IMR-90 (cell line): ENCODE results near the gene ADGRF5. TPM values are rescaled to one million over a fixed set of nuclear protein-coding genes. Genes with fewer than 3 reads are reported as not detected.

ENCODE experiments used
- ATAC-seq: fragments of 200-7000 bp; cut with Tn5 transposase; 2 replicates; pipeline ENCODE4 v1.9.1; 2020; ENCODE audit warnings: low read depth, mild to moderate bottlenecking, moderate library complexity
- BruUV-seq: library from RNA; stranded (reverse); fragments of 400-500 nt; replicated peaks from 2 replicates; lab custom pipeline; 2021; lab: Mats Ljungman, UMichigan
- CTCF ChIA-PET: fragments of 300-600 bp; formaldehyde crosslinking; extraction: SDS; loops from one replicate; lab custom pipeline; 2021; ENCODE audit warnings: antibody characterized with exemption; lab: Yijun Ruan, JAX
- POLR2A ChIA-PET: fragments of 300-600 bp; sonication (Branson Sonifier 250); formaldehyde crosslinking; loops from one replicate; lab custom pipeline; 2022; ENCODE audit warnings: antibody characterized with exemption; ENCODE audit not compliant: unreplicated experiment; lab: Charles Lee
- DNase-seq: peaks from one replicate; pipeline ENCODE4 v3.0.0; 2013
- H2AFZ ChIP-seq: replicated peaks from 2 replicates; pipeline ENCODE3; 2013; ENCODE audit warnings: low read length, mild to moderate bottlenecking; ENCODE audit not compliant: poor library complexity
- H2AK5ac ChIP-seq: 2 replicates; pipeline ENCODE4 v1.6.1; 2013; ENCODE audit warnings: low read depth, low read length, inconsistent platforms
- H2AK9ac ChIP-seq: replicated peaks from 2 replicates; pipeline ENCODE3; 2013; ENCODE audit warnings: mild to moderate bottlenecking, low read depth, low read length, moderate library complexity; ENCODE audit not compliant: poor library complexity
- H2BK120ac ChIP-seq: 2 replicates; pipeline ENCODE4 v1.6.1; 2013; ENCODE audit warnings: low read depth, low read length, inconsistent platforms
- H2BK15ac ChIP-seq: 3 replicates; pipeline ENCODE4 v1.6.1; 2013; ENCODE audit warnings: low read depth, low read length, inconsistent platforms
- H2BK20ac ChIP-seq: 2 replicates; pipeline ENCODE4 v1.6.1; 2013; ENCODE audit warnings: low read depth, mild to moderate bottlenecking, inconsistent platforms, low read length, moderate library complexity
- H2BK5ac ChIP-seq: 2 replicates; pipeline ENCODE4 v1.6.1; 2013; ENCODE audit warnings: mild to moderate bottlenecking, low read depth, low read length, inconsistent platforms; ENCODE audit not compliant: poor library complexity, severe bottlenecking
- H3K14ac ChIP-seq: replicated peaks from 2 replicates; pipeline ENCODE4 v1.6.1; 2013; ENCODE audit warnings: low read depth, low read length, inconsistent platforms
- H3K18ac ChIP-seq: 2 replicates; pipeline ENCODE4 v1.6.1; 2013; ENCODE audit warnings: low read depth, low read length, control low read depth
- H3K23ac ChIP-seq: 2 replicates; pipeline ENCODE4 v1.6.1; 2013; ENCODE audit warnings: low read depth, low read length, inconsistent platforms
- H3K27ac ChIP-seq: 2 replicates; pipeline ENCODE4 v1.5.1; 2013; ENCODE audit warnings: mild to moderate bottlenecking, control low read depth, low read length; ENCODE audit not compliant: insufficient read depth
- H3K27me3 ChIP-seq: 2 replicates; pipeline ENCODE4 v1.6.1; 2013; ENCODE audit warnings: low read length; ENCODE audit not compliant: control insufficient read depth, insufficient read depth
- H3K36me3 ChIP-seq: 2 replicates; pipeline ENCODE4 v1.6.1; 2013; ENCODE audit warnings: low read length, mixed read lengths; ENCODE audit not compliant: control insufficient read depth, insufficient read depth
- H3K4ac ChIP-seq: 2 replicates; pipeline ENCODE4 v1.6.1; 2013; ENCODE audit warnings: low read depth, low read length, inconsistent platforms
- H3K4me1 ChIP-seq: 2 replicates; pipeline ENCODE4 v1.6.1; 2013; ENCODE audit warnings: low read length, mixed read lengths; ENCODE audit not compliant: control insufficient read depth, insufficient read depth
- H3K4me2 ChIP-seq: 2 replicates; pipeline ENCODE4 v1.6.1; 2013; ENCODE audit warnings: low read depth, mild to moderate bottlenecking, control low read depth, low read length, moderate library complexity
- H3K4me3 ChIP-seq: 2 replicates; pipeline ENCODE4 v1.5.1; 2013; ENCODE audit warnings: low read depth, mild to moderate bottlenecking, control low read depth, low read length, moderate library complexity; ENCODE audit not compliant: insufficient read depth
- H3K56ac ChIP-seq: 2 replicates; pipeline ENCODE4 v1.6.1; 2013; ENCODE audit warnings: low read length, inconsistent platforms; ENCODE audit not compliant: insufficient read depth; ENCODE audit errors: extremely low read depth
- H3K79me1 ChIP-seq, 2 experiments: 2 replicates each; pipeline ENCODE4 v1.6.1; 2013; ENCODE audit warnings: low read length in 2 of 2, inconsistent platforms in 1 of 2, low read depth in 1 of 2
- H3K9ac ChIP-seq: 2 replicates; pipeline ENCODE4 v1.6.1; 2013; ENCODE audit warnings: low read depth, low read length, control low read depth
- H3K9me1 ChIP-seq: 2 replicates; pipeline ENCODE4 v1.6.1; 2013; ENCODE audit warnings: low read length, inconsistent platforms; ENCODE audit not compliant: insufficient read depth
- H3K9me3 ChIP-seq: 2 replicates; pipeline ENCODE4 v1.6.1; 2013; ENCODE audit warnings: low read length; ENCODE audit not compliant: control insufficient read depth, insufficient read depth
- H4K20me1 ChIP-seq: 2 replicates; pipeline ENCODE4 v1.6.1; 2013; ENCODE audit warnings: low read length, inconsistent platforms; ENCODE audit not compliant: insufficient read depth
- H4K5ac ChIP-seq: 2 replicates; pipeline ENCODE4 v1.6.1; 2013; ENCODE audit warnings: mild to moderate bottlenecking, low read depth, low read length, control low read depth
- H4K8ac ChIP-seq, 2 experiments: 2 replicates each; pipeline ENCODE4 v1.6.1; 2013; ENCODE audit warnings: low read depth in 2 of 2, low read length in 2 of 2, control low read depth in 1 of 2, inconsistent platforms in 1 of 2
- H4K91ac ChIP-seq: 2 replicates; pipeline ENCODE4 v1.6.1; 2013; ENCODE audit warnings: low read depth, low read length, inconsistent platforms; ENCODE audit not compliant: insufficient read depth
- BHLHE40 ChIP-seq: fragments of 150-350 bp; IDR thresholded peaks from 2 replicates; pipeline ENCODE4 v1.6.1; 2016; ENCODE audit warnings: mild to moderate bottlenecking, low read depth, low read length
- CEBPB ChIP-seq: IDR thresholded peaks from 2 replicates; pipeline ENCODE4 v1.6.1; 2012; ENCODE audit warnings: low read depth, low read length, improper control_type of control experiment
- CHD1 ChIP-seq: IDR thresholded peaks from 2 replicates; pipeline ENCODE4 v1.6.1; 2012; ENCODE audit warnings: low read depth, low read length, improper control_type of control experiment
- FOS ChIP-seq: fragments of 150-350 bp; IDR thresholded peaks from 2 replicates; pipeline ENCODE4 v1.6.1; 2016; ENCODE audit warnings: low read depth, low read length
- MAFK ChIP-seq: IDR thresholded peaks from 2 replicates; pipeline ENCODE4 v1.6.1; 2012; ENCODE audit warnings: low read depth, low read length, improper control_type of control experiment
- MAZ ChIP-seq: IDR thresholded peaks from 2 replicates; pipeline ENCODE4 v1.6.1; 2012; ENCODE audit warnings: low read depth, mild to moderate bottlenecking, low read length, improper control_type of control experiment, moderate library complexity, borderline replicate concordance
- MXI1 ChIP-seq: IDR thresholded peaks from 2 replicates; pipeline ENCODE4 v1.6.1; 2012; ENCODE audit warnings: low read depth, mild to moderate bottlenecking, low read length, moderate library complexity, borderline replicate concordance
- NFE2L2 ChIP-seq: fragments of 150-350 bp; IDR thresholded peaks from 2 replicates; pipeline ENCODE4 v1.6.1; 2016; ENCODE audit warnings: low read depth, mild to moderate bottlenecking, low read length
- POLR2A ChIP-seq: IDR thresholded peaks from 2 replicates; pipeline ENCODE4 v1.6.1; 2012; ENCODE audit warnings: mild to moderate bottlenecking, low read depth, low read length
- RAD21 ChIP-seq: IDR thresholded peaks from 2 replicates; pipeline ENCODE4 v1.6.1; 2012; ENCODE audit warnings: low read length, improper control_type of control experiment
- RCOR1 ChIP-seq: IDR thresholded peaks from 2 replicates; pipeline ENCODE4 v1.6.1; 2012; ENCODE audit warnings: mild to moderate bottlenecking, low read length, improper control_type of control experiment; ENCODE audit not compliant: insufficient replicate concordance
- RFX5 ChIP-seq: IDR thresholded peaks from 2 replicates; pipeline ENCODE4 v1.8.0; 2012; ENCODE audit warnings: low read depth, mild to moderate bottlenecking, low read length, moderate library complexity
- SMC3 ChIP-seq: fragments of 150-350 bp; IDR thresholded peaks from 2 replicates; pipeline ENCODE4 v1.6.1; 2016; ENCODE audit warnings: low read depth, mild to moderate bottlenecking, antibody characterized with exemption, low read length, moderate library complexity
- WGBS, 2 experiments: methylation state at CpG; one replicate each; pipeline versions ENCODE4 v1.1.5 to v1.1.7; 2013; ENCODE audit warnings: missing lambda C conversion rate in 2 of 2; ENCODE audit not compliant: insufficient read length in 1 of 2; ENCODE audit errors: extremely low coverage in 2 of 2; 5-methylcytosine and 5-hydroxymethylcytosine counted together
- dilution Hi-C: fragments of 300-500 bp; cut with HindIII; formaldehyde crosslinking; loops from one replicate; pipeline ENCODE4 v1.14.3; 2018; ENCODE audit warnings: low sequenced_read_pairs; ENCODE audit not compliant: unreplicated experiment
- in situ Hi-C: fragments of 300-500 bp; cut with MboI; formaldehyde crosslinking; loops from 3 replicates; pipeline ENCODE4 v1.14.3; 2019; ENCODE audit warnings: low sequenced_read_pairs, inconsistent platforms, mixed read lengths
- intact Hi-C: fragments of 100-400 bp; cut with micrococcal nuclease; formaldehyde crosslinking; loops from 2 replicates; pipeline ENCODE4 v1.10.0; 2022
- polyA plus RNA-seq, 3 experiments: library from polyadenylated mRNA; depleted of rRNA; stranded (reverse); fragments of >200 nt; gene quantifications; 2 replicates each; pipeline ENCODE4 v1.2.3, GENCODE V29; 2012; ENCODE audit warnings: low replicate concordance in 1 of 3
- total RNA-seq: library from RNA; depleted of rRNA; stranded (reverse); fragments of >200 nt; gene quantifications from 2 replicates; pipeline ENCODE4 v1.2.3, GENCODE V29; 2012
- TF ChIP-seq, protein P1 (sequence below): conservative IDR thresholded peaks from 2 replicates; pipeline ENCODE4 v1.5.1; 2012; ENCODE audit warnings: mild to moderate bottlenecking, low read depth, low read length, improper control_type of control experiment
- TF ChIP-seq, protein P2 (sequence below): fragments of 150-350 bp; IDR thresholded peaks from 2 replicates; pipeline ENCODE4 v1.6.1; 2017; ENCODE audit warnings: mild to moderate bottlenecking, antibody characterized with exemption, low read length, low read depth
- TF ChIP-seq, protein P3 (sequence below): fragments of 150-350 bp; IDR thresholded peaks from 2 replicates; pipeline ENCODE4 v1.6.1; 2016; ENCODE audit warnings: low read depth, mild to moderate bottlenecking, low read length, moderate library complexity, borderline replicate concordance

The ADGRF5 gene
- total and polyA plus RNA-seq, 2 of the 4 experiments (the other 2 are of a cell fraction), result not detected

DNA sequence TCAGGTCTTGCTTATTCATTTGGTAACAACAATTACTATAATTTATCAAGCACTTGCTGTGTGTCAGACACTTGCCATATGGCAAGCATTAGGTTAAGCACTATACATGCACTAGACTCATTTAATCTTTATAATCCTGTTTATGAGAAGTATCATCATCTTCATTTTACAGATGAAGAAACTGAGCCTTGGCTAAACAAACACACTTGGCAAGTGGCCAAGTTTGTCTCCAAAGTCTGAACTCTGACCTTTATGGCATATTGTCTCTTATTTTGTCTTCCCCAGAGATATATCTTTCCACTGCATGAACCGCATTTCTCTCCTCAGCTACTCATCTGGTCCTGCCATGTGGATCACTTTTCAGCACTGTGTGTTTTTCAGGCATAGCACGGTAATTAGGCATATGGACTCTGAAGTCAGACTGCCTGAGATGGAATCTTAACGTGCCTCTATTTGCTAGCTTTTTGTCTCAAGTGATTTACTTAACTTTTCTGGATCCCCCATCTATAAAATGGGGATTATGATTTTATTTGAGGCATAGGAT, 4.7 kb downstream of the ADGRF5 start:
- no peak overlapping the region for H2AK5ac ChIP-seq
- no peak overlapping the region for H2BK15ac ChIP-seq
- ChIA-PET POLR2A (no interaction called here), CTCF (no interaction called here)
- no peak for DNase-seq
- no CpG with 5 or more reads among the region's 3 CpGs for WGBS, 2 experiments
- H2BK20ac ChIP-seq, result no peak overlapping the region
- BruUV-seq, result no TSS peak
- dilution Hi-C loops (no loop called here), intact Hi-C loops (no loop called here), in situ Hi-C loops (no loop called here)
- H3K27ac ChIP-seq, result no peak overlapping the region
- no peak overlapping the region for H4K91ac ChIP-seq
- no peak overlapping the region for H2AK9ac ChIP-seq
- no peak overlapping the region for H4K5ac ChIP-seq
- TF ChIP-seq SMC3 (no peak), POLR2A (no peak), CHD1 (no peak), MXI1 (no peak), RCOR1 (no peak), CEBPB (no peak), BHLHE40 (no peak), NFE2L2 (no peak), FOS (no peak), MAZ (no peak), RAD21 (no peak), RFX5 (no peak), MAFK (no peak)
- TF ChIP-seq, protein P1, sequence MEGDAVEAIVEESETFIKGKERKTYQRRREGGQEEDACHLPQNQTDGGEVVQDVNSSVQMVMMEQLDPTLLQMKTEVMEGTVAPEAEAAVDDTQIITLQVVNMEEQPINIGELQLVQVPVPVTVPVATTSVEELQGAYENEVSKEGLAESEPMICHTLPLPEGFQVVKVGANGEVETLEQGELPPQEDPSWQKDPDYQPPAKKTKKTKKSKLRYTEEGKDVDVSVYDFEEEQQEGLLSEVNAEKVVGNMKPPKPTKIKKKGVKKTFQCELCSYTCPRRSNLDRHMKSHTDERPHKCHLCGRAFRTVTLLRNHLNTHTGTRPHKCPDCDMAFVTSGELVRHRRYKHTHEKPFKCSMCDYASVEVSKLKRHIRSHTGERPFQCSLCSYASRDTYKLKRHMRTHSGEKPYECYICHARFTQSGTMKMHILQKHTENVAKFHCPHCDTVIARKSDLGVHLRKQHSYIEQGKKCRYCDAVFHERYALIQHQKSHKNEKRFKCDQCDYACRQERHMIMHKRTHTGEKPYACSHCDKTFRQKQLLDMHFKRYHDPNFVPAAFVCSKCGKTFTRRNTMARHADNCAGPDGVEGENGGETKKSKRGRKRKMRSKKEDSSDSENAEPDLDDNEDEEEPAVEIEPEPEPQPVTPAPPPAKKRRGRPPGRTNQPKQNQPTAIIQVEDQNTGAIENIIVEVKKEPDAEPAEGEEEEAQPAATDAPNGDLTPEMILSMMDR, result no peak
- TF ChIP-seq, protein P2, sequence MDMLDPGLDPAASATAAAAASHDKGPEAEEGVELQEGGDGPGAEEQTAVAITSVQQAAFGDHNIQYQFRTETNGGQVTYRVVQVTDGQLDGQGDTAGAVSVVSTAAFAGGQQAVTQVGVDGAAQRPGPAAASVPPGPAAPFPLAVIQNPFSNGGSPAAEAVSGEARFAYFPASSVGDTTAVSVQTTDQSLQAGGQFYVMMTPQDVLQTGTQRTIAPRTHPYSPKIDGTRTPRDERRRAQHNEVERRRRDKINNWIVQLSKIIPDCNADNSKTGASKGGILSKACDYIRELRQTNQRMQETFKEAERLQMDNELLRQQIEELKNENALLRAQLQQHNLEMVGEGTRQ, result no peak
- TF ChIP-seq, protein P3, sequence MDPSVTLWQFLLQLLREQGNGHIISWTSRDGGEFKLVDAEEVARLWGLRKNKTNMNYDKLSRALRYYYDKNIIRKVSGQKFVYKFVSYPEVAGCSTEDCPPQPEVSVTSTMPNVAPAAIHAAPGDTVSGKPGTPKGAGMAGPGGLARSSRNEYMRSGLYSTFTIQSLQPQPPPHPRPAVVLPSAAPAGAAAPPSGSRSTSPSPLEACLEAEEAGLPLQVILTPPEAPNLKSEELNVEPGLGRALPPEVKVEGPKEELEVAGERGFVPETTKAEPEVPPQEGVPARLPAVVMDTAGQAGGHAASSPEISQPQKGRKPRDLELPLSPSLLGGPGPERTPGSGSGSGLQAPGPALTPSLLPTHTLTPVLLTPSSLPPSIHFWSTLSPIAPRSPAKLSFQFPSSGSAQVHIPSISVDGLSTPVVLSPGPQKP, result no peak
- H3K18ac ChIP-seq, result no peak overlapping the region
- no peaks in the 10 kb centered on the region for H4K20me1 ChIP-seq
- H3K79me1 ChIP-seq, result no peaks in the 10 kb centered on the region
- H3K23ac ChIP-seq, result no peak overlapping the region
- no peak overlapping the region for H3K56ac ChIP-seq
- no peaks in the 10 kb centered on the region for H3K36me3 ChIP-seq
- no peak overlapping the region for H3K9ac ChIP-seq
- H2BK5ac ChIP-seq, result no peak overlapping the region
- no peak overlapping the region for H3K4me3 ChIP-seq
- H2AFZ ChIP-seq, result no peak overlapping the region
- H3K4me2 ChIP-seq, result no peak overlapping the region
- no peaks in the 10 kb centered on the region for H3K9me3 ChIP-seq
- H3K4me1 ChIP-seq, result no peaks in the 10 kb centered on the region
- H3K27me3 ChIP-seq, result no peaks in the 10 kb centered on the region
- no peak overlapping the region for H2BK120ac ChIP-seq
- no peak for ATAC-seq
- H3K4ac ChIP-seq, result no peak overlapping the region
- H3K14ac ChIP-seq, result no peak overlapping the region
- H3K9me1 ChIP-seq, result no peaks in the 10 kb centered on the region
- no peak overlapping the region for H4K8ac ChIP-seq
